IMR-90 (cell line): Measurements from ENCODE around the gene TMA16. TPM values are rescaled to one million over a fixed set of nuclear protein-coding genes. Genes with fewer than 3 reads are reported as not detected.
"Not testable (repeated sequence)": the region's sequence is repeated elsewhere in the genome, so short reads cannot be mapped to it uniquely, and the experiment has no call there.

ENCODE experiments used
- ATAC-seq: fragments of 200-7000 bp; cut with Tn5 transposase; 2 replicates; pipeline ENCODE4 v1.9.1; 2020; ENCODE audit warnings: low read depth, mild to moderate bottlenecking, moderate library complexity
- BruUV-seq: library from RNA; stranded (reverse); fragments of 400-500 nt; replicated peaks from 2 replicates; lab custom pipeline; 2021; lab: Mats Ljungman, UMichigan
- CTCF ChIA-PET: fragments of 300-600 bp; formaldehyde crosslinking; extraction: SDS; loops from one replicate; lab custom pipeline; 2021; ENCODE audit warnings: antibody characterized with exemption; lab: Yijun Ruan, JAX
- POLR2A ChIA-PET: fragments of 300-600 bp; sonication (Branson Sonifier 250); formaldehyde crosslinking; loops from one replicate; lab custom pipeline; 2022; ENCODE audit warnings: antibody characterized with exemption; ENCODE audit not compliant: unreplicated experiment; lab: Charles Lee
- DNase-seq: peaks from one replicate; pipeline ENCODE4 v3.0.0; 2013
- H2AFZ ChIP-seq: replicated peaks from 2 replicates; pipeline ENCODE3; 2013; ENCODE audit warnings: low read length, mild to moderate bottlenecking; ENCODE audit not compliant: poor library complexity
- H2AK5ac ChIP-seq: 2 replicates; pipeline ENCODE4 v1.6.1; 2013; ENCODE audit warnings: low read depth, low read length, inconsistent platforms
- H2AK9ac ChIP-seq: replicated peaks from 2 replicates; pipeline ENCODE3; 2013; ENCODE audit warnings: mild to moderate bottlenecking, low read depth, low read length, moderate library complexity; ENCODE audit not compliant: poor library complexity
- H2BK120ac ChIP-seq: 2 replicates; pipeline ENCODE4 v1.6.1; 2013; ENCODE audit warnings: low read depth, low read length, inconsistent platforms
- H2BK15ac ChIP-seq: 3 replicates; pipeline ENCODE4 v1.6.1; 2013; ENCODE audit warnings: low read depth, low read length, inconsistent platforms
- H2BK20ac ChIP-seq: 2 replicates; pipeline ENCODE4 v1.6.1; 2013; ENCODE audit warnings: low read depth, mild to moderate bottlenecking, inconsistent platforms, low read length, moderate library complexity
- H2BK5ac ChIP-seq: 2 replicates; pipeline ENCODE4 v1.6.1; 2013; ENCODE audit warnings: mild to moderate bottlenecking, low read depth, low read length, inconsistent platforms; ENCODE audit not compliant: poor library complexity, severe bottlenecking
- H3K14ac ChIP-seq: replicated peaks from 2 replicates; pipeline ENCODE4 v1.6.1; 2013; ENCODE audit warnings: low read depth, low read length, inconsistent platforms
- H3K18ac ChIP-seq: 2 replicates; pipeline ENCODE4 v1.6.1; 2013; ENCODE audit warnings: low read depth, low read length, control low read depth
- H3K23ac ChIP-seq: 2 replicates; pipeline ENCODE4 v1.6.1; 2013; ENCODE audit warnings: low read depth, low read length, inconsistent platforms
- H3K27ac ChIP-seq: 2 replicates; pipeline ENCODE4 v1.5.1; 2013; ENCODE audit warnings: mild to moderate bottlenecking, control low read depth, low read length; ENCODE audit not compliant: insufficient read depth
- H3K27me3 ChIP-seq: 2 replicates; pipeline ENCODE4 v1.6.1; 2013; ENCODE audit warnings: low read length; ENCODE audit not compliant: control insufficient read depth, insufficient read depth
- H3K36me3 ChIP-seq: 2 replicates; pipeline ENCODE4 v1.6.1; 2013; ENCODE audit warnings: low read length, mixed read lengths; ENCODE audit not compliant: control insufficient read depth, insufficient read depth
- H3K4ac ChIP-seq: 2 replicates; pipeline ENCODE4 v1.6.1; 2013; ENCODE audit warnings: low read depth, low read length, inconsistent platforms
- H3K4me1 ChIP-seq: 2 replicates; pipeline ENCODE4 v1.6.1; 2013; ENCODE audit warnings: low read length, mixed read lengths; ENCODE audit not compliant: control insufficient read depth, insufficient read depth
- H3K4me2 ChIP-seq: 2 replicates; pipeline ENCODE4 v1.6.1; 2013; ENCODE audit warnings: low read depth, mild to moderate bottlenecking, control low read depth, low read length, moderate library complexity
- H3K4me3 ChIP-seq: 2 replicates; pipeline ENCODE4 v1.5.1; 2013; ENCODE audit warnings: low read depth, mild to moderate bottlenecking, control low read depth, low read length, moderate library complexity; ENCODE audit not compliant: insufficient read depth
- H3K56ac ChIP-seq: 2 replicates; pipeline ENCODE4 v1.6.1; 2013; ENCODE audit warnings: low read length, inconsistent platforms; ENCODE audit not compliant: insufficient read depth; ENCODE audit errors: extremely low read depth
- H3K79me1 ChIP-seq, 2 experiments: 2 replicates each; pipeline ENCODE4 v1.6.1; 2013; ENCODE audit warnings: low read length in 2 of 2, inconsistent platforms in 1 of 2, low read depth in 1 of 2
- H3K9ac ChIP-seq: 2 replicates; pipeline ENCODE4 v1.6.1; 2013; ENCODE audit warnings: low read depth, low read length, control low read depth
- H3K9me1 ChIP-seq: 2 replicates; pipeline ENCODE4 v1.6.1; 2013; ENCODE audit warnings: low read length, inconsistent platforms; ENCODE audit not compliant: insufficient read depth
- H3K9me3 ChIP-seq: 2 replicates; pipeline ENCODE4 v1.6.1; 2013; ENCODE audit warnings: low read length; ENCODE audit not compliant: control insufficient read depth, insufficient read depth
- H4K20me1 ChIP-seq: 2 replicates; pipeline ENCODE4 v1.6.1; 2013; ENCODE audit warnings: low read length, inconsistent platforms; ENCODE audit not compliant: insufficient read depth
- H4K5ac ChIP-seq: 2 replicates; pipeline ENCODE4 v1.6.1; 2013; ENCODE audit warnings: mild to moderate bottlenecking, low read depth, low read length, control low read depth
- H4K8ac ChIP-seq, 2 experiments: 2 replicates each; pipeline ENCODE4 v1.6.1; 2013; ENCODE audit warnings: low read depth in 2 of 2, low read length in 2 of 2, control low read depth in 1 of 2, inconsistent platforms in 1 of 2
- H4K91ac ChIP-seq: 2 replicates; pipeline ENCODE4 v1.6.1; 2013; ENCODE audit warnings: low read depth, low read length, inconsistent platforms; ENCODE audit not compliant: insufficient read depth
- MAFK ChIP-seq: IDR thresholded peaks from 2 replicates; pipeline ENCODE4 v1.6.1; 2012; ENCODE audit warnings: low read depth, low read length, improper control_type of control experiment
- RAD21 ChIP-seq: IDR thresholded peaks from 2 replicates; pipeline ENCODE4 v1.6.1; 2012; ENCODE audit warnings: low read length, improper control_type of control experiment
- SMC3 ChIP-seq: fragments of 150-350 bp; IDR thresholded peaks from 2 replicates; pipeline ENCODE4 v1.6.1; 2016; ENCODE audit warnings: low read depth, mild to moderate bottlenecking, antibody characterized with exemption, low read length, moderate library complexity
- WGBS, 2 experiments: methylation state at CpG; one replicate each; pipeline versions ENCODE4 v1.1.5 to v1.1.7; 2013; ENCODE audit warnings: missing lambda C conversion rate in 2 of 2; ENCODE audit not compliant: insufficient read length in 1 of 2; ENCODE audit errors: extremely low coverage in 2 of 2; 5-methylcytosine and 5-hydroxymethylcytosine counted together
- dilution Hi-C: fragments of 300-500 bp; cut with HindIII; formaldehyde crosslinking; loops from one replicate; pipeline ENCODE4 v1.14.3; 2018; ENCODE audit warnings: low sequenced_read_pairs; ENCODE audit not compliant: unreplicated experiment
- in situ Hi-C: fragments of 300-500 bp; cut with MboI; formaldehyde crosslinking; loops from 3 replicates; pipeline ENCODE4 v1.14.3; 2019; ENCODE audit warnings: low sequenced_read_pairs, inconsistent platforms, mixed read lengths
- intact Hi-C: fragments of 100-400 bp; cut with micrococcal nuclease; formaldehyde crosslinking; loops from 2 replicates; pipeline ENCODE4 v1.10.0; 2022
- polyA plus RNA-seq, 3 experiments: library from polyadenylated mRNA; depleted of rRNA; stranded (reverse); fragments of >200 nt; gene quantifications; 2 replicates each; pipeline ENCODE4 v1.2.3, GENCODE V29; 2012; ENCODE audit warnings: low replicate concordance in 1 of 3
- total RNA-seq: library from RNA; depleted of rRNA; stranded (reverse); fragments of >200 nt; gene quantifications from 2 replicates; pipeline ENCODE4 v1.2.3, GENCODE V29; 2012

The TMA16 gene
- total and polyA plus RNA-seq, 2 of the 4 experiments (the other 2 are of a cell fraction), result 9.3 to 19.8 TPM

GRCh38 chr4:163537114-163537513 lies 42.6 kb downstream of the TMA16 start:
- no TSS peak for BruUV-seq
- Histone ChIP-seq H2BK120ac (no peak overlapping the region), H3K14ac (no peak overlapping the region), H4K20me1 (peaks cover 3% of the 10 kb centered on the region; the same call in 1 of the 2 replicates), H3K23ac (no peak overlapping the region), H2AK9ac (no peak overlapping the region), H3K27ac (no peak overlapping the region), H3K9ac (no peak overlapping the region), H4K8ac (no peak overlapping the region), H2AK5ac (no peak overlapping the region), H3K4me1 (peaks cover 5% of the 10 kb centered on the region), H2BK20ac (no peak overlapping the region), H2BK5ac (no peak overlapping the region), H3K9me1 (peaks cover 4% of the 10 kb centered on the region; the same call in 1 of the 2 replicates), H3K27me3 (no peaks in the 10 kb centered on the region), H4K5ac (no peak overlapping the region), H2BK15ac (no peak overlapping the region), H3K79me1 (no peaks in the 10 kb centered on the region), H3K56ac (no peak overlapping the region), H2AFZ (no peak overlapping the region), H3K4me2 (no peak overlapping the region), H3K18ac (no peak overlapping the region), H4K91ac (no peak overlapping the region), H3K4ac (no peak overlapping the region), H3K36me3 (no peaks in the 10 kb centered on the region), H3K9me3 (no peaks in the 10 kb centered on the region), H3K4me3 (no peak overlapping the region)
- in situ Hi-C loops, result loop anchor here (25.0 kb wide), 1 partner anchor 425 kb away; no protein-coding TSS in a partner anchor
- ATAC-seq (no peak), DNase-seq (no peak)
- CTCF ChIA-PET, result no interaction called here
- POLR2A ChIA-PET, result no interaction called here
- intact Hi-C loops, result no loop called here
- dilution Hi-C loops, result no loop called here
- TF ChIP-seq MAFK (no peak), RAD21 (no peak), SMC3 (no peak)
- whole genome bisulfite sequencing, 2 experiments, result no CpG with 5 or more reads among the region's 3 CpGs

- POLR2A ChIA-PET, H2BK20ac ChIP-seq, ATAC-seq, H2BK5ac ChIP-seq, DNase-seq, H3K27ac ChIP-seq, H4K20me1 ChIP-seq, H3K56ac ChIP-seq, H2AK9ac ChIP-seq, H2BK15ac ChIP-seq, H3K27me3 ChIP-seq, H4K91ac ChIP-seq, BruUV-seq, H3K18ac ChIP-seq, H3K4me2 ChIP-seq, H3K9ac ChIP-seq, dilution Hi-C loops, H2AK5ac ChIP-seq, H3K4me3 ChIP-seq, H3K14ac ChIP-seq, intact Hi-C loops, H3K23ac ChIP-seq, H2AFZ ChIP-seq, H3K36me3 ChIP-seq, H3K4me1 ChIP-seq, H3K4ac ChIP-seq, H4K5ac ChIP-seq, H3K79me1 ChIP-seq, H3K9me3 ChIP-seq, H2BK120ac ChIP-seq, H4K8ac ChIP-seq: not testable (repeated sequence)
- CTCF ChIA-PET, result interaction anchor here (0.6 kb wide), 1 partner anchor 11 kb away, joined by 3 read pairs; no protein-coding TSS in a partner anchor
- H3K9me1 ChIP-seq, result peaks cover 12% of the 10 kb centered on the region
- WGBS, 2 experiments, result no CpG with 5 or more reads among the region's 4 CpGs
- in situ Hi-C loops, result loop anchor here (25.0 kb wide), 1 partner anchor 427 kb away; no protein-coding TSS in a partner anchor
Observed at GRCh38 chr4:163538820-163539219, 44.3 kb downstream of the TMA16 start.
